ENCODE data around the gene KCNK6. TPM values are rescaled to one million over a fixed set of nuclear protein-coding genes. Genes with fewer than 3 reads are reported as not detected.

The KCNK6 gene
- total and polyA plus RNA-seq, 10 of the 15 experiments (the other 5 are each of a cell fraction or from before 2014, with no cell fraction given) = 0.04 to 1.4 (median 1.1) TPM

- no peak overlapping the region for H3K27ac ChIP-seq (ENCODE audit: control insufficient read depth, insufficient read depth)
- no peak overlapping the region for H3K4me2 ChIP-seq (ENCODE audit: control insufficient read depth, insufficient read depth)
- H3K9ac ChIP-seq (ENCODE audit: control insufficient read depth, insufficient read depth, low read length) = no peak overlapping the region
- ChIA-PET RAD21 (ENCODE audit: unreplicated experiment) (no interaction called here), SMC1A (ENCODE audit: uncharacterized antibody, unreplicated experiment) (interaction anchor here (0.6 to 1.0 kb wide), 2 partner anchors 185 to 458 kb away, joined by 3 read pairs; no protein-coding TSS in a partner anchor), CTCF (interaction anchor here (0.7 kb wide), 1 partner anchor 14 kb away, joined by 3 read pairs; no protein-coding TSS in a partner anchor), POLR2A (no interaction called here)
- H3K36me3 ChIP-seq (ENCODE audit: control insufficient read depth in 2 of 2, insufficient read depth in 2 of 2, low read length in 1 of 2) = no peaks in the 10 kb centered on the region
- no peak for FAIRE-seq
- H3K9me3 ChIP-seq (replicated peaks; ENCODE audit: control insufficient read depth, insufficient read depth, low read length) = no peaks in the 10 kb centered on the region
- H3K79me2 ChIP-seq (ENCODE audit: control insufficient read depth, insufficient read depth, low read length) = no peaks in the 10 kb centered on the region
- no peak overlapping the region for H3K4me3 ChIP-seq
- peaks cover 0 to 2% of the 10 kb centered on the region in 2 experiments; a peak in 3 of 4 replicates for H3K27me3 ChIP-seq (replicated peaks in 1 of 2; ENCODE audit: control insufficient read depth in 2 of 2, insufficient read depth in 2 of 2, low read length in 1 of 2)
- no peak for ATAC-seq
- DNase-seq (ENCODE audit: low read depth, low spot score) = no peak
- WGBS (ENCODE audit: insufficient coverage, insufficient replicate concordance, low lambda C conversion rate, missing lambda C conversion rate) = 64% methylated on average over 9 of the region's 9 CpGs
- no peak overlapping the region for H2AFZ ChIP-seq (ENCODE audit: control insufficient read depth, low read depth, low read length)
- TF ChIP-seq KDM1A (IDR thresholded peaks at IDR 0.05; ENCODE audit: borderline replicate concordance) (no peak), WRNIP1 (IDR thresholded peaks at IDR 0.05; ENCODE audit: borderline replicate concordance, low read depth, low read length) (no peak), CTCF (IDR thresholded peaks at IDR 0.05 in 2 of 3, conservative IDR thresholded peaks at IDR 0.05 in 1 of 3; ENCODE audit: control insufficient read depth in 2 of 3, extremely low read depth in 1 of 3, insufficient read depth in 1 of 3, low read depth in 3 of 3, low read length in 3 of 3) (no peak), NR2C1 (IDR thresholded peaks at IDR 0.05) (no peak), ZBTB40 (IDR thresholded peaks at IDR 0.05; ENCODE audit: borderline replicate concordance) (no peak), SRF (IDR thresholded peaks at IDR 0.05; ENCODE audit: low read depth in 2 of 2, low read length in 2 of 2) (no peak), ZNF622 (IDR thresholded peaks at IDR 0.05) (no peak)
- intact Hi-C loops (cut with micrococcal nuclease; ENCODE audit: unreplicated experiment) (no loop called here), in situ Hi-C loops (cut with MboI) (no loop called here)
- BruUV-seq (replicated peaks) = no TSS peak
- no peaks in the 10 kb centered on the region for H4K20me1 ChIP-seq (ENCODE audit: control insufficient read depth, insufficient read depth)
- no peaks in the 10 kb centered on the region; the same call in 1 of the 2 replicates for H3K4me1 ChIP-seq (ENCODE audit: control insufficient read depth, insufficient read depth, low read length)
These were observed 40.7 kb downstream of the KCNK6 start for GRCh38 chr19:38360351-38360750.
